HG02852 (cell line): ENCODE measurements around the gene GVQW3.
"Not testable (repeated sequence)": the region's sequence is repeated elsewhere in the genome, so short reads cannot be mapped to it uniquely, and the experiment has no call there.

Source experiments
- ATAC-seq: cut with Tn5 transposase; IDR thresholded peaks from one replicate; pipeline ENCODE4 v1.9.1; 2021; ENCODE audit warnings: mild to moderate bottlenecking, moderate library complexity; ENCODE audit not compliant: unreplicated experiment

Gene GVQW3

GRCh38 chr11:76385903-76386302, 4.8 kb downstream of the GVQW3 start:
- no peak for ATAC-seq

DNA sequence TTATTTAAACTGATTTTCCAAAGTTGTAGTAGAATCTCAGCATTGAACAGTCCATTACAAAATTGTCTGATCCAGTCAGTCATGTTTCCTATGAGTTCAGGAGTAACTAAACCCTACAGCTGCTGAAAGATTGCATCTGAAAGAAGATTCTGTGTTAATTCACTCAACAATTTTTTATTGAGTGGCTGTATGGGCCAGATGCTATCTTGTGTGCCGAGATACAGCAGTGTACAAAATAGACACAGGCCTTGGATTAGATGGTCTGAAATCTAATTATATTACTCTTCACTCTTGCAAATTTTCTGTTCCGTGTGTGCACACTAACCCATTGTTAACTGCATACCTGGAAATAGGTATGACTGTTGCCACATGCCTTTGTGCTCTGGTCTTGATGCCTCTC, 7.3 kb downstream of the GVQW3 start:
- ATAC-seq, result no peak

GRCh38 chr11:76391021-76391420, 9.9 kb downstream of the GVQW3 start:
- ATAC-seq, result no peak

DNA sequence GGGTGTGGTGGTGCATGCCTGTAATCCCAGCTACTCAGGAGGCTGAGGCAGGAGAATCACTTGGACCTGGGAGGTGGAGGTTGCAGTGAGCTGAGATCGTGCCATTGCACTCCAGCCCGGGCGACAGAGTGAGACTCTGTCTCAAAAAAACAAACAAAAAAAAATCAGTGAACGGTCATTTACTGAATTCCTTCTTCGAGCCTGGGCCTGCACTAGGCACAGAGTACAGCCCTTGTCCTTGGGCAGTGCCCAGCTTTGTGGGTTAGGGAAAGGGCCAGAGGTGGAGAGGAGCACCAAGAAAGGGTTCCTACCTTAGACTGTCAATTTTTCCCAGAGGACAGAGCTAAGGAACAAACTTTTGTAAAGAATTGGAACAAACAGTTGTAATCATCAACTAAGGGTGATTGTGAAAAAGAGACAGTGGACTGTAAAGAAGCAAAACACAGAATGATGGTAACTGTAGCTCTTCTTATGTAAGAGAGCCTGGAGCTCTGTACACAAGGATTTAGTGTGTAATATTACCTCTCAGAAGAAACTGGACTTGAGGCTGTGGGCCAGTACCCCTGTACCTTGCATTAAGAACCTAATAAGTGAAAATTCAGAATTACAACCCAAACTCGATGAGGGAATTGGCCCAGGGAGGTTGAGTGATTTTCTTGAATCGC, 10.8 kb downstream of the GVQW3 start:
- ATAC-seq, result no peak

DNA sequence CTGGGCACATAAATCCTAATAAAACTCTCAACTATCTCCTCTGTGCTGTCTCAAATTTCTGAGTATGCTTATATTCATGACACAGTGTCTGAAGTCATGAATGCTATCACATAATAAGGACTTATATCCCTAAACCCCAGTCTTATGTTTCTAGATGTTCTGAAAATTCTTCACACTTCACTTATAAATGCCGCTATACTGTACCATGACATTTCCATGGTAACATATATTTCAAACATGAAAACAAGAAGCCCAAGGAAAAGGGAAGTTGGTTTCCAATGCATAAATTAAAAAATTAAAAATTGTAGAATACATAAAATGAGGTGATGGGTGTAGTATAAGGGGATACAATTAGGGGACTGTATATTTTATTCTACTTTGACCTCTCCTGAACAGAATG, 11.7 kb downstream of the GVQW3 start:
- ATAC-seq, result no peak

- no peak for ATAC-seq
Measured at GRCh38 chr11:76394411-76394810, 13.3 kb downstream of the GVQW3 start.

- no peak for ATAC-seq
Measured at GRCh38 chr11:76395296-76395695, 14.2 kb downstream of the GVQW3 start.

DNA sequence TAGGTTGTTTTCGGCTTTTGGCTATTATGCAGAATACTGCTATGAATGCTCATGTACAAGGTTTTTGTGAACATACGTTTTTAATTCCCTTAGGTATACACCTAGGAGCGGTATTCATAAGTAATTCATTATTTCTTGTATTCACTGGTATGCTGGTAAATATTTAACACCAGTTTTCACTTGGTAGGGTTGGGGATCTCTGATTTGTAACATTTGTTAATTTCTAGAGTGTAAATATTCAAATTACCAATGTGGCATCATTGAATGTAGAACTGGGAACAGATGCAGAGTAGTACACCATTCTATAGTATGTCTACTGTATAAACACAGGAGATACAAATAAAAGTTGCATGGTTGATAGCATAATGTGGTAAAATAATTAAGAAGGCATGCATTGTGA, 16.3 kb downstream of the GVQW3 start:
- no peak for ATAC-seq

DNA sequence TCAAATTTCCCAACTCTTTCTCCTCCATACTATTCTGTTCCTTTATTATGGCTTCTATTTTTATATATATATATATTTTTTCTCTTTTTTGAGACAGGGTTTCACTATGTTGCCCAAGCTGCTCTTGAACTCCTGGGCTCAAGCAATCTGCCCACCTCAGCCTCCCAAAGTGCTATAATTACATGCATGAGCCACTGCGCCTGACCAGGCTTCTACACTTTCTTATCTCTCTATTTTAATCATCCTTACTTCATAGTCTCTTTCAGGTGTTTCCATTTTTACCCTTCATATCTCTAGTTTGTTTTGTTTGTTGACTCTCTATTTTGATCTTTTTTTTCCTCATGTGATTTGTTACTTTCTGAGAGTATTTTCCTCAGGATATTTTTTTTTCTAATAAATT, 19.8 kb downstream of the GVQW3 start:
- no peak for ATAC-seq

DNA sequence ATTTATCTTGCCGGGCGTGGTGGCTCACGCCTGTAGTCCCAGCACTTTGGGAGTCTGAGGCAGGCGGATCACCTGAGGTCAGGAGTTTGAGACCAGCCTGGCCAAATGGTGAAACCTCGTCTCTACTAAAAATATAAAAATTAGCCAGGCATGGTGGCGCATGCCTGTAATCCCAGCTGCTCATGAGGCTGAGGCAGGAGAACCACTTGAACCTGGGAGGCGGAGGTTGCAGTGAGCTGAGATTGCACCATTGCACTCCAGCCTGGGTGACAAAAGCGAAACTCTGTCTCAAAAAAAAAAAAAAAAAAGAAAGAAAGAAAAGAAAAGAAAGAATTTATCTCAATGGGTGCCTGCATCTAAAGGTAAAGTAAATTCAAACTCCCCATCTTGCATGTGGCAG, 20.4 kb downstream of the GVQW3 start:
- not testable (repeated sequence) for ATAC-seq

DNA sequence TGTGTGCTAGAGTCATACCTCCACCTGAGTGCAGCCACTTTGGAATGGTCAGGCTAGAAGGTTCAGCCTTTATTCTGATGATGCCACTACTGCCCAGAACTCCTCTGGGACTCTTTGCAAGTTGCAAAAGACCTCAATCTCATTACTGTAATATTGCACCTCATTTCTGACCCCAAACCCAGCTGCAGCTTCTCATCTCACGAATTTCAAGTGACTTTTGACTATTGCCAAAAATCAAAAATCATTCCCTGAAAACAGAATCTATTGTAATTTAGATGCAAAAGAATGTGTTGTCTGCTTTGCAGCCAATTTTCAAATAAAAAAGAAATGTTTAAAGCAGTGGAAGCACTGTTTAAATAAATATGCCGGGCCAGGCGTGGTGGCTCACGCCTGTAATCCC, 25.2 kb downstream of the GVQW3 start:
- ATAC-seq, result no peak

- no peak for ATAC-seq
Measured at GRCh38 chr11:76408171-76408965, 27.2 kb downstream of the GVQW3 start.

DNA sequence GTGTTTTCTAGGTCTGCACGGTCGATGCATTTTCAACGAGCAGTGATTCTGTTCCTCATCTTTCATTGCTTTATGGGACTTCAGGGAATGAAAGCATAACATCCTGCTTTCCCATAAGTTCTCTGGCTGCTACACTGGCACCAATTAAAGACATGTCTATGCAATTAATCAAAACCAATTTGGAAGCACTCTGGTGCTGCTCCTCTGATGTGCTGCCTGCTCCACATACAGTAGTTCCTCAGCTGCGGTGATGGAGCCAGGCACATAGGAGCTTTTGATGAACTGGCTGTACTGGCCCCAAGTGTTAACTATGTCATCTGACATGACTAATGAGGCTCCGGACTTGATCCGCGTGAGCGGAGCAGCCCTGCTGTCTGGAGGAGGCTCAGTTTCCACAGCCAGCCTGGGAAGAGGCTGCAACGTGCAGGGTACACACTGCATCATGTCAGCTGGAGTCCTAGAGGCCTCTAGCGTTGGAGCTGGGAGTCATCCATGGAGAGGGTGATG, 29.8 kb downstream of the GVQW3 start:
- ATAC-seq, result no peak

- no peak for ATAC-seq
Measured at GRCh38 chr11:76415073-76415472, 34.0 kb downstream of the GVQW3 start.

GRCh38 chr11:76419896-76420295, 38.8 kb downstream of the GVQW3 start:
- ATAC-seq, result no peak

- peak; percentile 92 for ATAC-seq
Measured at GRCh38 chr11:76424379-76424778, 43.3 kb downstream of the GVQW3 start.

GRCh38 chr11:76424891-76425290, 43.8 kb downstream of the GVQW3 start:
- ATAC-seq, result no peak

- no peak for ATAC-seq
Measured at GRCh38 chr11:76426660-76427059, 45.5 kb downstream of the GVQW3 start.

DNA sequence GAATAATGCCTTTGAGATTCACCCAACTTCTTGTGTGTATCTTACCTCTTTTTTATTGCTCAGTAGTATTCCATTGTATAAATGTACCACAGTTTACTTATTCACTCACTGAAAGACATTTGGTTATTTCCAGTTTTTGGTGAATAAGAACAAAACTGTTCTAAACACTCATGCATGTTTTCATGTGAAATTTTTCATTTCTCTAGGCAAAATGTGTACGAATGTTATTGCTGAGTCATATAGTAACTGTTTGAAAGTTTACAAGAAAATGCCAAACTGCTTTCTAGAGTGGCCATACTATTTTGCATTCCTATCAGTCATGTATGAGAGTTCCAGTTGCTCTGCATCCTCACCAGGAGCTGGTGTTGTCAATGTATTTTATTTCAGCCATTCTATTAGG, 54.9 kb downstream of the GVQW3 start:
- no peak for ATAC-seq

GRCh38 chr11:76443268-76443980, 62.3 kb downstream of the GVQW3 start:
- ATAC-seq, result no peak

DNA sequence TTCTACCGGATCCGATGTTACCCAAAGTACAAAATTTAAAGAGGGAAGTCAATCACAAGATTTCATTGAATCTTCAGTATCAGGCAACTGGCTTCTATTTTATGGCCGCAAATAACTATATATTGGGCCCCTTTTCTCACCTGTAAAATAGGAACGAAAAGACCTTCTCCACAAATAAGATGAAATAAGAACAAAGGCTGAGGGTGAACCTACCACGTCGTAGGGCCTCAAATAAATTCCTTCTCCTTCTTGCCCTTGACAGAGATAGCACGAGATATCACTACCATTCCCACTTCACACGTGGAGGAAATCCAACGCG, 62.9 kb downstream of the GVQW3 start:
- ATAC-seq, result no peak
